SK-N-SH (cell line): Measurements from ENCODE around the gene TEX22. TPM values are rescaled to one million over a fixed set of nuclear protein-coding genes. Genes with fewer than 3 reads are reported as not detected.

Experiments
- CTCF ChIA-PET: fragments of 300-600, 350-600 bp; formaldehyde crosslinking; extraction: SDS; loops from one replicate; lab custom pipeline; 2021; lab: Yijun Ruan, JAX
- POLR2A ChIA-PET: fragments of 350-600 bp; sonication (Branson Sonifier 250); formaldehyde crosslinking; extraction: SDS; loops from one replicate; lab custom pipeline; 2020; ENCODE audit warnings: antibody characterized with exemption, inconsistent platforms; lab: Yijun Ruan, JAX
- DNase-seq: peaks from one replicate; pipeline ENCODE4 v3.0.0; 2012
- H2AFZ ChIP-seq: fragments of 200-600 bp; sonication (generic); 2 replicates; pipeline ENCODE4 v1.8.1; 2016; ENCODE audit warnings: antibody characterized with exemption, mild to moderate bottlenecking, low read depth
- H3F3A ChIP-seq: fragments of 200-600 bp; sonication (generic); replicated peaks from 2 replicates; pipeline ENCODE3; 2016; ENCODE audit warnings: antibody characterized with exemption, mild to moderate bottlenecking; ENCODE audit not compliant: insufficient read depth
- H3K27ac ChIP-seq, 2 experiments: fragments of 200-500 bp in 1 of 2; fragments of 200-600 bp in 1 of 2; sonication (Bioruptor generic) in 1 of 2; sonication (generic), shearing (Covaris generic) in 1 of 2; 2 replicates each; pipeline versions ENCODE4 v1.5.1 to v1.6.1; 2014 to 2016; ENCODE audit warnings: low read depth in 2 of 2, inconsistent platforms in 1 of 2, low read length in 1 of 2, mild to moderate bottlenecking in 1 of 2, mixed read lengths in 1 of 2
- H3K27me3 ChIP-seq: fragments of 200-600 bp; sonication (generic), shearing (Covaris generic); 2 replicates; pipeline ENCODE4 v1.6.1; 2016; ENCODE audit warnings: mixed run types; ENCODE audit not compliant: insufficient read depth
- H3K36me3 ChIP-seq, 2 experiments: fragments of 200-500 bp in 1 of 2; fragments of 200-600 bp in 1 of 2; sonication (Bioruptor generic) in 1 of 2; sonication (generic) in 1 of 2; replicated peaks in 1 of 2; 2 replicates each; pipeline versions ENCODE3 to v1.5.1; 2014 to 2016; ENCODE audit warnings: low read length in 1 of 2, mild to moderate bottlenecking in 1 of 2; ENCODE audit not compliant: insufficient read depth in 2 of 2, control insufficient read depth in 1 of 2
- H3K4me1 ChIP-seq, 2 experiments: fragments of 200-500 bp in 1 of 2; fragments of 200-600 bp in 1 of 2; sonication (Bioruptor generic) in 1 of 2; sonication (generic), shearing (Covaris generic) in 1 of 2; 2 replicates each; pipeline versions ENCODE4 v1.5.1 to v1.6.1; 2014 to 2016; ENCODE audit warnings: low read depth in 1 of 2, low read length in 1 of 2, mixed run types in 1 of 2; ENCODE audit not compliant: insufficient read depth in 2 of 2, control insufficient read depth in 1 of 2
- H3K4me2 ChIP-seq: fragments of 200-600 bp; sonication (generic), shearing (Covaris generic); 2 replicates; pipeline ENCODE4 v1.6.1; 2017; ENCODE audit warnings: mixed run types
- H3K4me3 ChIP-seq, 2 experiments: fragments of 200-500 bp in 1 of 2; fragments of 200-600 bp in 1 of 2; sonication (Bioruptor generic) in 1 of 2; sonication (generic), shearing (Covaris generic) in 1 of 2; 2 replicates each; pipeline versions ENCODE4 v1.5.1 to v1.8.1; 2014 to 2016; ENCODE audit warnings: low read depth in 2 of 2, inconsistent platforms in 1 of 2, low read length in 1 of 2, mild to moderate bottlenecking in 1 of 2, mixed read lengths in 1 of 2, moderate library complexity in 1 of 2
- H3K79me2 ChIP-seq: fragments of 200-600 bp; sonication (generic); 2 replicates; pipeline ENCODE4 v1.8.1; 2017; ENCODE audit warnings: mild to moderate bottlenecking; ENCODE audit not compliant: insufficient read depth
- H3K9ac ChIP-seq: fragments of 200-600 bp; sonication (generic); 2 replicates; pipeline ENCODE4 v1.6.1; 2017; ENCODE audit warnings: mixed run types
- H3K9me2 ChIP-seq: fragments of 200-600 bp; sonication (generic); 2 replicates; pipeline ENCODE4 v1.6.1; 2017; ENCODE audit warnings: mixed run types
- H3K9me3 ChIP-seq: fragments of 200-600 bp; sonication (generic); 2 replicates; pipeline ENCODE4 v1.6.1; 2017; ENCODE audit warnings: mixed run types, mild to moderate bottlenecking, moderate library complexity
- H4K20me1 ChIP-seq: fragments of 200-600 bp; sonication (generic); 2 replicates; pipeline ENCODE4 v1.6.1; 2017; ENCODE audit warnings: mild to moderate bottlenecking, mixed run types; ENCODE audit not compliant: insufficient read depth
- CHD2 ChIP-seq: fragments of 150-350 bp; IDR thresholded peaks from 2 replicates; pipeline ENCODE4 v1.6.1; 2018; ENCODE audit warnings: low read length; ENCODE audit not compliant: partially characterized antibody
- CTCF ChIP-seq: fragments of 200-600 bp; sonication (generic); IDR thresholded peaks from 2 replicates; pipeline ENCODE4 v1.6.1; 2017; ENCODE audit warnings: antibody characterized with exemption, mild to moderate bottlenecking, moderate library complexity
- ELF1 ChIP-seq: IDR thresholded peaks from 2 replicates; pipeline ENCODE4 v1.4.0; 2012
- FOXM1 ChIP-seq: IDR thresholded peaks from 2 replicates; pipeline ENCODE4 v1.4.0; 2012; ENCODE audit warnings: low read depth, mild to moderate bottlenecking
- GATA2 ChIP-seq: sonication (generic); formaldehyde crosslinking; IDR thresholded peaks from 2 replicates; pipeline ENCODE4 v1.5.0; 2020; ENCODE audit warnings: mild to moderate bottlenecking, missing genetic modification reagents
- IRF3 ChIP-seq: fragments of 150-350 bp; IDR thresholded peaks from 2 replicates; pipeline ENCODE4 v1.6.1; 2016; ENCODE audit warnings: mild to moderate bottlenecking, low read depth, low read length
- MXI1 ChIP-seq: IDR thresholded peaks from 2 replicates; pipeline ENCODE4 v1.6.1; 2012; ENCODE audit warnings: mild to moderate bottlenecking, low read depth, low read length, improper control_type of control experiment
- RCOR1 ChIP-seq: fragments of 150-350 bp; IDR thresholded peaks from 2 replicates; pipeline ENCODE4 v1.6.1; 2017; ENCODE audit warnings: antibody characterized with exemption, low read length
- SMC3 ChIP-seq: IDR thresholded peaks from 2 replicates; pipeline ENCODE4 v1.6.1; 2012; ENCODE audit warnings: low read depth, low read length, improper control_type of control experiment
- TEAD4 ChIP-seq: IDR thresholded peaks from 2 replicates; pipeline ENCODE4 v1.4.0; 2012; ENCODE audit warnings: mild to moderate bottlenecking, borderline replicate concordance; ENCODE audit not compliant: insufficient read depth
- YY1 ChIP-seq: IDR thresholded peaks from 2 replicates; pipeline ENCODE4 v1.4.0; 2012; ENCODE audit warnings: low read depth, mild to moderate bottlenecking
- WGBS: methylation state at CpG from one replicate; pipeline ENCODE4 v1.1.6; 2017; ENCODE audit warnings: low lambda C conversion rate; 5-methylcytosine and 5-hydroxymethylcytosine counted together
- polyA plus RNA-seq, 3 experiments: library from polyadenylated mRNA; depleted of rRNA; stranded (reverse); fragments of >200 nt; gene quantifications; 2 replicates each; pipeline ENCODE4 v1.2.3, GENCODE V29; 2012
- TF ChIP-seq, protein P1 (sequence below): fragments of 150-350 bp; IDR thresholded peaks from 2 replicates; pipeline ENCODE4 v1.6.1; 2017; ENCODE audit warnings: antibody characterized with exemption, low read length, low read depth, borderline replicate concordance
- TF ChIP-seq, protein P2 (sequence below): IDR thresholded peaks from 2 replicates; pipeline ENCODE4 v1.6.1; 2012; ENCODE audit warnings: mild to moderate bottlenecking, low read depth, low read length, moderate library complexity

Gene TEX22
- polyA plus RNA-seq, 1 of the 3 experiments (the other 2 are of a cell fraction), result 0.26 TPM

DNA sequence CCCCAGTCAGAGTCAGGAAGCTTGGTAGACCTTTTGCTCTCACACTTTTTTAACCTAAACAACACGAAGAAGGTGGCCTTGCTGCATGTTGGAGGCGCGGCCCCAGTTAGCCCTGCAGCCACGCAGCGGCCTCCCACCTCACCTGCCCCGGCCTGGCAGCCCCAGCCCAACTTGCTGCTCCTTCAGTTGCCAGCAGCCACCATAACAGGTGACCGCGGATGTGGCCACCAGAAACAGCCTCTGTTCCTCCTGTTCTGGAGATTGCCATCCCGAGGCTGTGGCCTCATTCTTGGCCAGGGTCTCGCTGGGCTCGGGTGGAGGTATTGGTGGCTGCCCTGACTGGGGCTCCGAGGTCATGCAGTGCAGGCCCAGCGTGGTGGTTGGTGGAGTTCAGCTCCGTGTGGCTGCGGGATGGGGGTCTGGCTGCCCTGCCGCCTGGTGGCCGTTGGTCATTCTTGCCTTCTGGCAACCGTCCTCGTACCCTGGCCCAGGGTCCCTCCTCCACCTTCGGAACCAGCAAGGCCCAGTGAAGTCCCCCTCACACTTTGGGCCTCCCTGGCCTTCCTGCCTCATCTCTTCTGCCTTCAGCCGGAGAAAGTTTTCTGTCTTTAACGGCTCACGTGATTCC is 20.7 kb upstream of the TEX22 start:
- no peaks in the 10 kb centered on the region for H3K9me3 ChIP-seq
- no peak overlapping the region for H3K4me3 ChIP-seq
- ChIA-PET POLR2A (no interaction called here), CTCF (interaction anchor here (1.2 to 1.9 kb wide), 3 partner anchors 71 to 112 kb away, joined by 3 to 7 read pairs (median 5); no protein-coding TSS in a partner anchor)
- H3K4me1 ChIP-seq, result no peaks in the 10 kb centered on the region; a peak in 1 of 4 replicates
- peaks cover 0 to 10% of the 10 kb centered on the region in 2 experiments for H3K36me3 ChIP-seq
- TF ChIP-seq, protein P1, sequence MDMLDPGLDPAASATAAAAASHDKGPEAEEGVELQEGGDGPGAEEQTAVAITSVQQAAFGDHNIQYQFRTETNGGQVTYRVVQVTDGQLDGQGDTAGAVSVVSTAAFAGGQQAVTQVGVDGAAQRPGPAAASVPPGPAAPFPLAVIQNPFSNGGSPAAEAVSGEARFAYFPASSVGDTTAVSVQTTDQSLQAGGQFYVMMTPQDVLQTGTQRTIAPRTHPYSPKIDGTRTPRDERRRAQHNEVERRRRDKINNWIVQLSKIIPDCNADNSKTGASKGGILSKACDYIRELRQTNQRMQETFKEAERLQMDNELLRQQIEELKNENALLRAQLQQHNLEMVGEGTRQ, result no peak
- TF ChIP-seq YY1 (no peak), FOXM1 (no peak), SMC3 (no peak), TEAD4 (no peak), ELF1 (no peak), CHD2 (no peak), GATA2 (CRISPR knock-in tag) (no peak), MXI1 (no peak), IRF3 (no peak), RCOR1 (no peak), CTCF (no peak)
- TF ChIP-seq, protein P2, sequence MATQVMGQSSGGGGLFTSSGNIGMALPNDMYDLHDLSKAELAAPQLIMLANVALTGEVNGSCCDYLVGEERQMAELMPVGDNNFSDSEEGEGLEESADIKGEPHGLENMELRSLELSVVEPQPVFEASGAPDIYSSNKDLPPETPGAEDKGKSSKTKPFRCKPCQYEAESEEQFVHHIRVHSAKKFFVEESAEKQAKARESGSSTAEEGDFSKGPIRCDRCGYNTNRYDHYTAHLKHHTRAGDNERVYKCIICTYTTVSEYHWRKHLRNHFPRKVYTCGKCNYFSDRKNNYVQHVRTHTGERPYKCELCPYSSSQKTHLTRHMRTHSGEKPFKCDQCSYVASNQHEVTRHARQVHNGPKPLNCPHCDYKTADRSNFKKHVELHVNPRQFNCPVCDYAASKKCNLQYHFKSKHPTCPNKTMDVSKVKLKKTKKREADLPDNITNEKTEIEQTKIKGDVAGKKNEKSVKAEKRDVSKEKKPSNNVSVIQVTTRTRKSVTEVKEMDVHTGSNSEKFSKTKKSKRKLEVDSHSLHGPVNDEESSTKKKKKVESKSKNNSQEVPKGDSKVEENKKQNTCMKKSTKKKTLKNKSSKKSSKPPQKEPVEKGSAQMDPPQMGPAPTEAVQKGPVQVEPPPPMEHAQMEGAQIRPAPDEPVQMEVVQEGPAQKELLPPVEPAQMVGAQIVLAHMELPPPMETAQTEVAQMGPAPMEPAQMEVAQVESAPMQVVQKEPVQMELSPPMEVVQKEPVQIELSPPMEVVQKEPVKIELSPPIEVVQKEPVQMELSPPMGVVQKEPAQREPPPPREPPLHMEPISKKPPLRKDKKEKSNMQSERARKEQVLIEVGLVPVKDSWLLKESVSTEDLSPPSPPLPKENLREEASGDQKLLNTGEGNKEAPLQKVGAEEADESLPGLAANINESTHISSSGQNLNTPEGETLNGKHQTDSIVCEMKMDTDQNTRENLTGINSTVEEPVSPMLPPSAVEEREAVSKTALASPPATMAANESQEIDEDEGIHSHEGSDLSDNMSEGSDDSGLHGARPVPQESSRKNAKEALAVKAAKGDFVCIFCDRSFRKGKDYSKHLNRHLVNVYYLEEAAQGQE, result no peak
- H3K9ac ChIP-seq, result no peak overlapping the region
- no peaks in the 10 kb centered on the region for H4K20me1 ChIP-seq
- H3K27ac ChIP-seq, result no peak overlapping the region
- no peak for DNase-seq
- no peaks in the 10 kb centered on the region for H3K79me2 ChIP-seq
- no peak overlapping the region for H2AFZ ChIP-seq
- H3F3A ChIP-seq, result no peaks in the 10 kb centered on the region
- WGBS, result 88% methylated on average over 7 of the region's 23 CpGs
- H3K9me2 ChIP-seq, result no peaks in the 10 kb centered on the region
- no peaks in the 10 kb centered on the region for H3K27me3 ChIP-seq
- H3K4me2 ChIP-seq, result no peak overlapping the region
